ENCODE data around the gene COG5.

DNA sequence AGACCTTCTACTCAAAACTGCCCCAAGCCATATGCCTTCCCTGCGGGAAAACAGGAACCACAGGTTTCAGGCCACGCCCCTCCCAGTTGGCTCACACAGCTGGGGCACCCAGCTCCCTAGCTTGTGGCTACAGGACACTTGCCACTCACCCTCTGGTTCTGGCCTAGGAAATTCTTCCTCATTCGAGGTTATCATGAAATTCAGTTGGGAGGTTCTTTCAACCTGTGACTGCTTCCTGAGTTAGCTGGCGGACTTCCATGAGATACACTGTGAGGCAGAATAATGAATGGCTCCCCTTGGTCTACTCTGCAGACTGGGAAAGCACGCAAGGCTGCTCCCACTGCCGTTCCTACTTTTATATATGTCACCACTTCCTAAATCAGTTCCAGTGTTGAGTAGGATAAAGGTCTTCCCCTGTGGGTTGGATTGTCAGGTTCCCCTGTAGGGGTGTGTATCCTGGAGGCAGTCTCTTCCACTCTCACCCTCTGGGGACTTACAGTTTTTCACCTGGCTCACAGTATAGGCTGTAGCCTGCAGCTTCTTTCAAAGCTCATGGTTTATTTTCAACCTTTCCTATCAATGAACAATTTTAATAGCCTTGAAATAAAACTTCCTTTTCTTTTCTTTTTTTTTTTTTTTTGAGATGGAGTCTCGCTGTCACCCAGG is 56.9 kb downstream of the COG5 start:
- TF ChIP-seq SP1 (IDR thresholded peaks at IDR 0.05) (no peak), NFRKB (IDR thresholded peaks at IDR 0.05) (no peak), SUZ12 (IDR thresholded peaks at IDR 0.05) (no peak), ARNT (IDR thresholded peaks at IDR 0.05) (no peak), ZNF384 (IDR thresholded peaks at IDR 0.05) (no peak), FOXM1 (IDR thresholded peaks at IDR 0.05; ENCODE audit: borderline replicate concordance) (no peak), BHLHE40 (IDR thresholded peaks at IDR 0.05; ENCODE audit: borderline replicate concordance) (no peak), HDGF (IDR thresholded peaks at IDR 0.05; ENCODE audit: borderline replicate concordance) (no peak), LEF1 (IDR thresholded peaks at IDR 0.05; ENCODE audit: borderline replicate concordance) (no peak)

Data from HEK293T (cell line).